Lower leg skin (tissue), 3 donors: ENCODE results near the gene RCL1.

Source experiments
- CTCF ChIP-seq, 3 donors: fragments of 450-650 bp; IDR thresholded peaks; one replicate each; pipeline ENCODE4 v1.5.1; 2016; ENCODE audit warnings: antibody characterized with exemption in 3 of 3, mild to moderate bottlenecking in 3 of 3, moderate library complexity in 2 of 3
- POLR2A ChIP-seq, 2 donors: fragments of 450-650 bp; IDR thresholded peaks; one replicate each; pipeline ENCODE4 v1.6.1; 2016 to 2017; ENCODE audit warnings: antibody characterized with exemption in 2 of 2, mild to moderate bottlenecking in 1 of 2, moderate library complexity in 1 of 2

- no peak for TF ChIP-seq CTCF (IDR thresholded peaks at IDR 0.05)
- TF ChIP-seq POLR2A (IDR thresholded peaks at IDR 0.05) = no peak
Observed at GRCh38 chr9:4902135-4902475, 109.4 kb downstream of the RCL1 start.
